ENCODE measurements around the gene NSD2. TPM values are rescaled to one million over a fixed set of nuclear protein-coding genes. Genes with fewer than 3 reads are reported as not detected.

NSD2 gene
- polyA plus RNA-seq, 2 donors: 11.9 to 14.1 TPM

- 1% methylated on average over 19 to 79 of the region's 79 CpGs for whole genome bisulfite sequencing, 2 donors
- Histone ChIP-seq H3K4me3 (ENCODE audit: low read depth in 1 of 2, low read length in 2 of 2) (peak overlapping the region; percentile 58 to 96), H3K4me1 (ENCODE audit: control insufficient read depth in 2 of 2, insufficient read depth in 2 of 2, low read length in 1 of 2) (peaks cover 0 to 3% of the 10 kb centered on the region in 2 donors), H3K27me3 (ENCODE audit: control insufficient read depth in 1 of 2, insufficient read depth in 2 of 2, low read length in 2 of 2) (no peaks in the 10 kb centered on the region), H3K27ac (ENCODE audit: low read depth in 2 of 2, low read length in 1 of 2) (peak overlapping the region; percentile 87 to 100), H3K9me3 (ENCODE audit: control insufficient read depth in 2 of 2, insufficient read depth in 1 of 2, low read depth in 1 of 2, low read length in 1 of 2) (no peaks in the 10 kb centered on the region), H3K36me3 (ENCODE audit: control insufficient read depth in 2 of 2, insufficient read depth in 2 of 2, low read length in 1 of 2) (no peaks in the 10 kb centered on the region)
These were observed 353 bp downstream of the NSD2 start for GRCh38 chr4:1871471-1872021.

- H3K4me1 ChIP-seq (ENCODE audit: control insufficient read depth in 2 of 2, insufficient read depth in 2 of 2, low read length in 1 of 2): peaks cover 0 to 3% of the 10 kb centered on the region in 2 donors
- H3K27ac ChIP-seq (ENCODE audit: low read depth in 2 of 2, low read length in 1 of 2): no peak overlapping the region
- H3K4me3 ChIP-seq (ENCODE audit: low read depth in 1 of 2, low read length in 2 of 2): peak overlapping the region in 1 of 2 donors; percentile 96
- no peaks in the 10 kb centered on the region for H3K9me3 ChIP-seq (ENCODE audit: control insufficient read depth in 2 of 2, insufficient read depth in 1 of 2, low read depth in 1 of 2, low read length in 1 of 2)
- no peaks in the 10 kb centered on the region for H3K36me3 ChIP-seq (ENCODE audit: control insufficient read depth in 2 of 2, insufficient read depth in 2 of 2, low read length in 1 of 2)
- WGBS, 2 donors: 39% methylated on average over 3 of the region's 3 CpGs
- no peaks in the 10 kb centered on the region for H3K27me3 ChIP-seq (ENCODE audit: control insufficient read depth in 1 of 2, insufficient read depth in 2 of 2, low read length in 2 of 2)
These were observed 1.7 kb downstream of the NSD2 start for GRCh38 chr4:1872870-1873269.

- Histone ChIP-seq H3K4me3 (ENCODE audit: low read depth in 1 of 2, low read length in 2 of 2) (no peak overlapping the region), H3K4me1 (ENCODE audit: control insufficient read depth in 2 of 2, insufficient read depth in 2 of 2, low read length in 1 of 2) (peaks cover 0 to 3% of the 10 kb centered on the region in 2 donors), H3K36me3 (ENCODE audit: control insufficient read depth in 2 of 2, insufficient read depth in 2 of 2, low read length in 1 of 2) (no peaks in the 10 kb centered on the region), H3K9me3 (ENCODE audit: control insufficient read depth in 2 of 2, insufficient read depth in 1 of 2, low read depth in 1 of 2, low read length in 1 of 2) (no peaks in the 10 kb centered on the region), H3K27me3 (ENCODE audit: control insufficient read depth in 1 of 2, insufficient read depth in 2 of 2, low read length in 2 of 2) (no peaks in the 10 kb centered on the region), H3K27ac (ENCODE audit: low read depth in 2 of 2, low read length in 1 of 2) (no peak overlapping the region)
- 61 to 68% methylated on average over 4 of the region's 4 CpGs for WGBS, 2 donors
These were observed 2.1 kb downstream of the NSD2 start for GRCh38 chr4:1873291-1873690.

DNA sequence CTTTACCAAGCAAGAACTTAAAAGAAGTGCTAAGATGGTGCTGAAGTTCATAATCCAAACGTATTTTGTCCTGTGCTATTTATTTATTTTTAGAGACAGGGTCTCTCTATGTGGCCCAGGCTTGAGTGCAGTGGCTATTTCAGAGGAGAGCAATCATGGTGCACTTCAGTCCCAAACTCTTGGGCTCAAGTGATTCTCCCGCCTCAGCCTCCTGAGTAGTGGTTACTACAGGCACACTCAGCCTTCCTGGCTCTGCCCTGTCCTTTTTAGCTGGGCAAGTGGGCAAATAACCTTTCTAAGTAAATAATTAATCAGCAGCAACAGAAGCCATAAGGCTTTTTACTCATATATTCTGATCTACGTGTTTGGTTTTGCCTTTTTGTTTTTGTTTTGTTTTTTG lies 2.6 kb downstream of the NSD2 start:
- WGBS, 2 donors: 64 to 83% methylated on average over 3 of the region's 3 CpGs
- Histone ChIP-seq H3K4me1 (ENCODE audit: control insufficient read depth in 2 of 2, insufficient read depth in 2 of 2, low read length in 1 of 2) (peaks cover 2 to 3% of the 10 kb centered on the region in 2 donors), H3K27me3 (ENCODE audit: control insufficient read depth in 1 of 2, insufficient read depth in 2 of 2, low read length in 2 of 2) (no peaks in the 10 kb centered on the region), H3K36me3 (ENCODE audit: control insufficient read depth in 2 of 2, insufficient read depth in 2 of 2, low read length in 1 of 2) (no peaks in the 10 kb centered on the region), H3K9me3 (ENCODE audit: control insufficient read depth in 2 of 2, insufficient read depth in 1 of 2, low read depth in 1 of 2, low read length in 1 of 2) (no peaks in the 10 kb centered on the region), H3K27ac (ENCODE audit: low read depth in 2 of 2, low read length in 1 of 2) (no peak overlapping the region), H3K4me3 (ENCODE audit: low read depth in 1 of 2, low read length in 2 of 2) (no peak overlapping the region)

- no peak overlapping the region for H3K27ac ChIP-seq (ENCODE audit: low read depth in 2 of 2, low read length in 1 of 2)
- no peaks in the 10 kb centered on the region for H3K36me3 ChIP-seq (ENCODE audit: control insufficient read depth in 2 of 2, insufficient read depth in 2 of 2, low read length in 1 of 2)
- H3K27me3 ChIP-seq (ENCODE audit: control insufficient read depth in 1 of 2, insufficient read depth in 2 of 2, low read length in 2 of 2): no peaks in the 10 kb centered on the region
- no peak overlapping the region for H3K4me3 ChIP-seq (ENCODE audit: low read depth in 1 of 2, low read length in 2 of 2)
- H3K9me3 ChIP-seq (ENCODE audit: control insufficient read depth in 2 of 2, insufficient read depth in 1 of 2, low read depth in 1 of 2, low read length in 1 of 2): no peaks in the 10 kb centered on the region
- peaks cover 2 to 3% of the 10 kb centered on the region in 2 donors for H3K4me1 ChIP-seq (ENCODE audit: control insufficient read depth in 2 of 2, insufficient read depth in 2 of 2, low read length in 1 of 2)
- whole genome bisulfite sequencing, 2 donors: 80 to 87% methylated on average over 3 of the region's 3 CpGs
These were observed 3.0 kb downstream of the NSD2 start for GRCh38 chr4:1874201-1874600.

DNA sequence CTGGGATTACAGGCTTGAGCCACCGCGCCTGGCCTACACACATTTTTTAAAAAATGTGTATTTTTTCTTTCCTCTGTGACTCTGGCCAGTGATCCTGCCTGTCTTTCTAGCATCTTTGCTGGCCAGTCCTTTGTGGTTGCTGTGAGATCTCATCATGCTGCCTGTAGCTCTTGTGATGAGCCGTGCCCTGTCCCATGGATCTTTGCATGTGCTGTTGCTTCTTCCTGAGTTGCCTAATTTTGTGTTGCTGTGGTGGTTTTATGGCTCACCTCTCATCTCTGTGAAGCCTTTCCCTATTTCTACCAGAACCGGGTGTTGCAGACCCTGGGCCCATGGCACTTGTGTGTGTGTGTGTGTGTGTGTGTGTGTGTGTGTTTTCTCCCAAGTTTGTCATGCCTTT lies 8.3 kb downstream of the NSD2 start:
- Histone ChIP-seq H3K9me3 (ENCODE audit: control insufficient read depth in 2 of 2, insufficient read depth in 1 of 2, low read depth in 1 of 2, low read length in 1 of 2) (no peaks in the 10 kb centered on the region), H3K4me3 (ENCODE audit: low read depth in 1 of 2, low read length in 2 of 2) (no peak overlapping the region), H3K36me3 (ENCODE audit: control insufficient read depth in 2 of 2, insufficient read depth in 2 of 2, low read length in 1 of 2) (no peaks in the 10 kb centered on the region), H3K4me1 (ENCODE audit: control insufficient read depth in 2 of 2, insufficient read depth in 2 of 2, low read length in 1 of 2) (peaks cover 0 to 2% of the 10 kb centered on the region in 2 donors), H3K27ac (ENCODE audit: low read depth in 2 of 2, low read length in 1 of 2) (no peak overlapping the region), H3K27me3 (ENCODE audit: control insufficient read depth in 1 of 2, insufficient read depth in 2 of 2, low read length in 2 of 2) (no peaks in the 10 kb centered on the region)
- WGBS, 2 donors: 80 to 96% methylated on average over 4 of the region's 4 CpGs

DNA sequence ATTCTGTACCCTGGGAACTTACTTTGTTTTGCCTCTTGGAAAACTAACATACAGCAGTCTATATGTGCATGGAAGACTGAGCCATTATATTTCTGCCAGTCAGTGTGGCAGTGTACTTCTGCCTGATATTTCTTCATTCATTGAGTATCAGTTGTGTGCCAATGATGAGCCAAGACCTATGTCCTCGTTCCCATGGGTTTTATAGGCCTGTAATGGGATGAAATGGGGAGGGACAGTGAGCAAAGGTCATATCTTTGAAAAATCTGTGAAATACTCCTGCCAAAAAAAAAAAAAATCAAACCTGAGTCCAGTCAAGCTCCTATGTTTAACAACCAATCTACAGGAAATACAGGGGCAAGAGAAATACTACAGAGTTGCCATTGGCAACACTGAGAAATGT lies 9.1 kb downstream of the NSD2 start:
- WGBS, 2 donors: 83 to 89% methylated on average over 1 of the region's 1 CpG

GRCh38 chr4:1882850-1883271 lies 11.7 kb downstream of the NSD2 start:
- no peaks in the 10 kb centered on the region for H3K9me3 ChIP-seq (ENCODE audit: control insufficient read depth in 2 of 2, insufficient read depth in 1 of 2, low read depth in 1 of 2, low read length in 1 of 2)
- H3K4me1 ChIP-seq (ENCODE audit: control insufficient read depth in 2 of 2, insufficient read depth in 2 of 2, low read length in 1 of 2): peaks cover 0 to 2% of the 10 kb centered on the region in 2 donors
- no peak overlapping the region for H3K27ac ChIP-seq (ENCODE audit: low read depth in 2 of 2, low read length in 1 of 2)
- no peaks in the 10 kb centered on the region for H3K27me3 ChIP-seq (ENCODE audit: control insufficient read depth in 1 of 2, insufficient read depth in 2 of 2, low read length in 2 of 2)
- 99 to 100% methylated on average over 1 of the region's 1 CpG for WGBS, 2 donors
- H3K4me3 ChIP-seq (ENCODE audit: low read depth in 1 of 2, low read length in 2 of 2): no peak overlapping the region
- no peaks in the 10 kb centered on the region for H3K36me3 ChIP-seq (ENCODE audit: control insufficient read depth in 2 of 2, insufficient read depth in 2 of 2, low read length in 1 of 2)

More for the DNA sequence above, 9.1 kb downstream of the NSD2 start:
- no peak overlapping the region for H3K27ac ChIP-seq (ENCODE audit: low read depth in 2 of 2, low read length in 1 of 2)
- H3K4me1 ChIP-seq (ENCODE audit: control insufficient read depth in 2 of 2, insufficient read depth in 2 of 2, low read length in 1 of 2): peaks cover 0 to 2% of the 10 kb centered on the region in 2 donors
- H3K9me3 ChIP-seq (ENCODE audit: control insufficient read depth in 2 of 2, insufficient read depth in 1 of 2, low read depth in 1 of 2, low read length in 1 of 2): no peaks in the 10 kb centered on the region
- H3K27me3 ChIP-seq (ENCODE audit: control insufficient read depth in 1 of 2, insufficient read depth in 2 of 2, low read length in 2 of 2): no peaks in the 10 kb centered on the region
- no peak overlapping the region for H3K4me3 ChIP-seq (ENCODE audit: low read depth in 1 of 2, low read length in 2 of 2)
- no peaks in the 10 kb centered on the region for H3K36me3 ChIP-seq (ENCODE audit: control insufficient read depth in 2 of 2, insufficient read depth in 2 of 2, low read length in 1 of 2)

- Histone ChIP-seq H3K27ac (ENCODE audit: low read depth in 2 of 2, low read length in 1 of 2) (no peak overlapping the region), H3K4me1 (ENCODE audit: control insufficient read depth in 2 of 2, insufficient read depth in 2 of 2, low read length in 1 of 2) (peaks cover 0 to under 1% of the 10 kb centered on the region in 2 donors), H3K4me3 (ENCODE audit: low read depth in 1 of 2, low read length in 2 of 2) (no peak overlapping the region), H3K27me3 (ENCODE audit: control insufficient read depth in 1 of 2, insufficient read depth in 2 of 2, low read length in 2 of 2) (no peaks in the 10 kb centered on the region), H3K36me3 (ENCODE audit: control insufficient read depth in 2 of 2, insufficient read depth in 2 of 2, low read length in 1 of 2) (no peaks in the 10 kb centered on the region), H3K9me3 (ENCODE audit: control insufficient read depth in 2 of 2, insufficient read depth in 1 of 2, low read depth in 1 of 2, low read length in 1 of 2) (no peaks in the 10 kb centered on the region)
- WGBS, 2 donors: 92 to 94% methylated on average over 8 of the region's 8 CpGs
These were observed 12.4 kb downstream of the NSD2 start for GRCh38 chr4:1883583-1883982.

GRCh38 chr4:1885414-1885813 lies 14.2 kb downstream of the NSD2 start:
- H3K4me3 ChIP-seq (ENCODE audit: low read depth in 1 of 2, low read length in 2 of 2): no peak overlapping the region
- H3K36me3 ChIP-seq (ENCODE audit: control insufficient read depth in 2 of 2, insufficient read depth in 2 of 2, low read length in 1 of 2): no peaks in the 10 kb centered on the region
- no peak overlapping the region for H3K27ac ChIP-seq (ENCODE audit: low read depth in 2 of 2, low read length in 1 of 2)
- H3K9me3 ChIP-seq (ENCODE audit: control insufficient read depth in 2 of 2, insufficient read depth in 1 of 2, low read depth in 1 of 2, low read length in 1 of 2): no peaks in the 10 kb centered on the region
- H3K4me1 ChIP-seq (ENCODE audit: control insufficient read depth in 2 of 2, insufficient read depth in 2 of 2, low read length in 1 of 2): no peaks in the 10 kb centered on the region
- 76 to 90% methylated on average over 2 of the region's 2 CpGs for WGBS, 2 donors
- no peaks in the 10 kb centered on the region for H3K27me3 ChIP-seq (ENCODE audit: control insufficient read depth in 1 of 2, insufficient read depth in 2 of 2, low read length in 2 of 2)
